ENCODE data around the gene TNK2. TPM values are rescaled to one million over a fixed set of nuclear protein-coding genes. Genes with fewer than 3 reads are reported as not detected.

TNK2 gene
- 5.5 and 9.5 TPM in 2 replicates for total RNA-seq

DNA sequence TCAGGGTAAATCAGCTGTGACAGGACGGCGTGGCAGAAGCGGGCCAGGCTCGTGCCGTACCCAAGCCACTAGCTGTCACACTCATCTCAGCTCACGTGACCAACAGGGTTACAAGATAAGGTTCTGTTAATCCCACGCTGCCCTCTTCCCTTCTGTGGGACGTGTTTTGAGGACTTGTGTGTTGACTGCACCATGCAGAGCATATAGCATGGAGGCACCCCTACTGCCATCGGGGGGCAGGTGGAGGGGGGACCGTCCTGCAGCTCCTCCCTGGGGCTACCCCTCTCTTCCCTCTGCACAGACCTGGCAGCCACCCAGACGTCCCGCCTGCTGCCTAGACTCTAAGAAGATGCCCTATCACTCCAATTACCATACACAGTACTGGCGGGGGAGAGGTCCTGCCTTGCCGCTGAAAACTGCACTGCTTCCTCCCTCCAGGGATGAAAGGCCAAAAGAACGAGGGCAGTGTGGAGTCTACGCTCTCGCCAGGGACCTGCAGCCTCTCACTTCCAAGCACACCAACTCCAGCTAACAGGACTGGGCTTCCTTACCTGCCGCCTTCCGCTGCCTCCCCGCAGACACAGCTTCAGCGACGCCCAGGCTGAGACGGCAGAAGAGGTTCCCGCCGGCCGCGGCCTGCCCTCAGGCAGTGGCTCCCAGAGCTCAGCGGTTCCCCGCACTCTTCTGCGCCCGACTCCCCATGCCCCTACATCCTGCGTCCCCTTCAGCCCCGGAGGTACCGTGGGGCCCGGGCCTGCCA lies at the start of gene TNK2:
TSS of gene TNK2 (minus strand) at position 618 of the 760 bp plus-strand sequence. CDS start 19,963 bp downstream, outside the sequence.

Small RNA genes within 50 kb of the gene (small RNA-seq; reads per million reads assigned to genes)
- not detected for gene MIR6829
- gene RNU2-11P = not detected

Other genes with a start within 250 kb of the TNK2 start
- 1.4 and 1.6 TPM in 2 replicates for gene MUC20, start 187.6 kb downstream of the TNK2 start, total RNA-seq
- gene MUC4, start 96.6 kb downstream of the TNK2 start, total RNA-seq = not detected in 2 replicates
- 150 and 152 TPM in 2 replicates for gene TFRC, start 173.5 kb upstream of the TNK2 start, total RNA-seq

Measured in articular chondrocyte of knee joint (primary cell).